ENCODE data around the gene ZC3H18. TPM values are rescaled to one million over a fixed set of nuclear protein-coding genes. Genes with fewer than 3 reads are reported as not detected.

The ZC3H18 gene
- total RNA-seq, 1 donor from 2014 or later: 18.4 TPM

DNA sequence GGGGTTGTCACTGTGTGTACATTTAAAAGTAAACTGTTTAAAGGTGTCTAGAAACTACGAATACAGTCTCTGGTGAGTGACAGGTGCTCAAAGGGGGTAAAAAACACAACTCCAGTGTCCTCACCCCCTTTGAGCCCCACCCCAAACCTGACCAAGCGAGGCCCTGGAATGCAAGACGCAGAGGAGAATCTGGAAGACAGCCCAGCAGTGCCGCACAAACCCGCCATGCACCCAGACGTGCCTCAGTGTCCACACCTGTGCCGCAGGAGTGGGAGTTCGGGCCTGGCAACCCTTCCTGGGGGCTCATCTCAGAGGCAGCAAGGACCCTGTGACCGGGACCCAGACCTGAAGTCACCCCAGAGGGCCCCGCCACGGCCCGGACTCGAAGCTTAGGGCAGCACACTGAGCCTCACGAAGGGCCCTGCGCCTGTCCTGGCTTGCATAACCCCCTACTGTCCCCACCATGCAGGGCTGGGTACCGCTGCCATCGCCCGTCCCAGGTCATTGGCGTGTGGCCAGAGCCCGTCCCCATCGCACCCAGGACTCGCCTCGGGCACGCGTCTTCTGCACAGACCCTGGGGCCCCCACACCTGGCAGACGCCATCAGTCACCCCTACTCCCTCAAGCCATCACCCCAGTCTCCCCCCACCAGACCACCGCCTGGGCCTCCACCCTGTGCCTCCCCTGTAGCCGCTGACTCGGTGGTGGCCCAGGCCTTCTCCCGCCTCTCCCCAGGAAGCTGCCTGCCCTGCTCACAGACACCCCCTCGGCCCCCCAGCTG is 33.0 kb upstream of the ZC3H18 start:
- intact Hi-C loops (cut with DNase I): no loop called here
- Histone ChIP-seq H3K4me1 (peaks cover 21% of the 10 kb centered on the region), H3K9me3 (no peaks in the 10 kb centered on the region), H3K27me3 (no peaks in the 10 kb centered on the region), H3K27ac (no peak overlapping the region), H3K4me3 (no peak overlapping the region), H3K36me3 (no peaks in the 10 kb centered on the region)
- no peak for DNase-seq (ENCODE audit: extremely low spot score in 2 of 2)
- TF ChIP-seq, protein P1, sequence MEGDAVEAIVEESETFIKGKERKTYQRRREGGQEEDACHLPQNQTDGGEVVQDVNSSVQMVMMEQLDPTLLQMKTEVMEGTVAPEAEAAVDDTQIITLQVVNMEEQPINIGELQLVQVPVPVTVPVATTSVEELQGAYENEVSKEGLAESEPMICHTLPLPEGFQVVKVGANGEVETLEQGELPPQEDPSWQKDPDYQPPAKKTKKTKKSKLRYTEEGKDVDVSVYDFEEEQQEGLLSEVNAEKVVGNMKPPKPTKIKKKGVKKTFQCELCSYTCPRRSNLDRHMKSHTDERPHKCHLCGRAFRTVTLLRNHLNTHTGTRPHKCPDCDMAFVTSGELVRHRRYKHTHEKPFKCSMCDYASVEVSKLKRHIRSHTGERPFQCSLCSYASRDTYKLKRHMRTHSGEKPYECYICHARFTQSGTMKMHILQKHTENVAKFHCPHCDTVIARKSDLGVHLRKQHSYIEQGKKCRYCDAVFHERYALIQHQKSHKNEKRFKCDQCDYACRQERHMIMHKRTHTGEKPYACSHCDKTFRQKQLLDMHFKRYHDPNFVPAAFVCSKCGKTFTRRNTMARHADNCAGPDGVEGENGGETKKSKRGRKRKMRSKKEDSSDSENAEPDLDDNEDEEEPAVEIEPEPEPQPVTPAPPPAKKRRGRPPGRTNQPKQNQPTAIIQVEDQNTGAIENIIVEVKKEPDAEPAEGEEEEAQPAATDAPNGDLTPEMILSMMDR (IDR thresholded peaks at IDR 0.05): no peak
- no peak for TF ChIP-seq POLR2AphosphoS5 (IDR thresholded peaks at IDR 0.05; ENCODE audit: insufficient read depth in 1 of 2, low read depth in 1 of 2)
- TF ChIP-seq POLR2A (IDR thresholded peaks at IDR 0.05): no peak

DNA sequence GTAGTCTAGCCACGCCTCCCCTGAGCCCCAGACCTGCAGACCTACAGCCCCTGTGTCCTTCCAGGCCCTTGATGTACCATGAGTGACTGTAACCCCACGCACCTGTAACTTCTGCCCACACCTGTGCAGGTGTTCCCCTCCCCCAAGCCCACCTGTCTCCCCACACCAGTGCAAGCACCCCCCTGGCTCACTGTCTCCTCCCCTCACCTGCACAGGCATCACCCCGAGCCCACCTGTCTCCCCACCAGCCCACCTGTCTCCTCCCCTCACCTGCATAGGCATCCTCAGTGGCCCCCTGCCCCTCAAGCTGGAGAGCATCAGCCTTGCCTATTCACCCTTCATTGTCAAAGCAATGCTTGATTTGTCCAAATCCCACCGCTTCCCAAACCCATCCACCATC is 32.3 kb upstream of the ZC3H18 start:
- no peak overlapping the region for H3K4me3 ChIP-seq
- H3K36me3 ChIP-seq: no peaks in the 10 kb centered on the region
- no peak for DNase-seq (ENCODE audit: extremely low spot score in 2 of 2)
- no peak for TF ChIP-seq POLR2AphosphoS5 (IDR thresholded peaks at IDR 0.05; ENCODE audit: insufficient read depth in 1 of 2, low read depth in 1 of 2)
- TF ChIP-seq, protein P1 (IDR thresholded peaks at IDR 0.05): no peak
- no peak for TF ChIP-seq POLR2A (IDR thresholded peaks at IDR 0.05)
- H3K4me1 ChIP-seq: peaks cover 17% of the 10 kb centered on the region
- H3K27me3 ChIP-seq: no peaks in the 10 kb centered on the region
- intact Hi-C loops (cut with DNase I): no loop called here
- H3K9me3 ChIP-seq: no peaks in the 10 kb centered on the region
- H3K27ac ChIP-seq: no peak overlapping the region

DNA sequence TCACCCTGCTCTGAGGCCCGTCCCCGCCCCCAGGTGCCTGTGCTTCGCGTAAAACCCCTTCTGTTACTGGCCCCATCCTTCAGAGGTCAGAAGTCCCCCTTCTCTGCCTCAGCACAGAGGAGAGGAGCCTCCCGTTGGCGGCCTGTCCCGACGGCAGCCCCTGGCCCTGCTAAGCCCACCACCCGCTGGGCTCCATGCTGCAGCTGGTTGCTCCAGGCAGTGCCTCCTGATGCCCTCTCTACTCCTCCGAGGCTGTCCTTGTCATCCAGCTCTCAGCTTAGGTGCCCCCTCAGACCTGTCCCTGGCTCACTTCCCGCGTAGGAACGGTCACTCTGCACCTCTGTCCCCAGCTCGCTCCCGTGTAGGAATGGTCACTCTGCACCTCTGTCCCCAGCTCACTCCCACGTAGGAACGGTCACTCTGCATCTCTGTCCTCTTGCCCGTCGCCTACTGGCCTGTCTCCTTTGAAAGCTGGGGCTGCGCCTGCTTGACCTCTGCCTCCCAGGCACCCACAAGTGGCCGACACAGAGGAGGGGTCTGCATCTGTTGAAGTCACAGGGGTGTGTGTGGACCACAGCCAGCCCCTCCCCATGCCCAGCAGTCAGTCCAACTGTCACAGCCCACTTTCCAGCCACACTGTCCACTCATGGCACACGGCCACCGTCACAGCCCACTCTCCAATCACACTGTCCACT is 31.7 kb upstream of the ZC3H18 start:
- Histone ChIP-seq H3K4me1 (peaks cover 11% of the 10 kb centered on the region), H3K27ac (no peak overlapping the region), H3K9me3 (no peaks in the 10 kb centered on the region), H3K27me3 (no peaks in the 10 kb centered on the region), H3K36me3 (no peaks in the 10 kb centered on the region), H3K4me3 (no peak overlapping the region)
- TF ChIP-seq POLR2AphosphoS5 (IDR thresholded peaks at IDR 0.05; ENCODE audit: insufficient read depth in 1 of 2, low read depth in 1 of 2) (no peak), POLR2A (IDR thresholded peaks at IDR 0.05) (no peak)
- TF ChIP-seq, protein P1 (IDR thresholded peaks at IDR 0.05): no peak
- no peak for DNase-seq (ENCODE audit: extremely low spot score in 2 of 2)
- intact Hi-C loops (cut with DNase I): no loop called here

DNA sequence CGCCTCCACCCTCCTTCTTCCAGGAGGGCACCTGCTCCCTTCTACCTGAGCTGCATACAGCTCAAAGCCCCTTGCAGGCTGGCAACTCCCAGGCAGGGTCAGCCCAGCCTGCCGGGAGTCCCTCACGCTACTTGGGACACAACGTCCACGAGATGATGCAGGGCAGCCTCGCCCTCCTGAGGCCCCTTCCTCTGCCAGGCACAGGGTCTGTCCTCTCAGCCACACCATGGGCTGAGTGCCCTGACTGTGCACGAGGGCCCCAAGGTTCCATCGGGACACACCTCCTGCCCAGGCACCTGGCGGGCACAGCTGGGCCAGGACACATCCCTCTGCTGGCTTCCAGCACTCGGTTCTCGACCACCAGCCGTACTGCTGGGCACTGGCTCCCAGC is 30.9 kb upstream of the ZC3H18 start:
- DNase-seq (ENCODE audit: extremely low spot score in 2 of 2): no peak
- Histone ChIP-seq H3K27ac (no peak overlapping the region), H3K36me3 (no peaks in the 10 kb centered on the region), H3K4me1 (peaks cover 11% of the 10 kb centered on the region), H3K9me3 (no peaks in the 10 kb centered on the region), H3K27me3 (no peaks in the 10 kb centered on the region), H3K4me3 (no peak overlapping the region)
- intact Hi-C loops (cut with DNase I): no loop called here
- TF ChIP-seq, protein P1 (IDR thresholded peaks at IDR 0.05): no peak
- TF ChIP-seq POLR2AphosphoS5 (IDR thresholded peaks at IDR 0.05; ENCODE audit: insufficient read depth in 1 of 2, low read depth in 1 of 2): no peak
- TF ChIP-seq POLR2A (IDR thresholded peaks at IDR 0.05): no peak
